GM21529 (cell line): ENCODE measurements around the gene FGF19.

Experiments
- ATAC-seq: cut with Tn5 transposase; IDR thresholded peaks from one replicate; pipeline ENCODE4 v1.9.1; 2021; ENCODE audit not compliant: unreplicated experiment

The FGF19 gene

GRCh38 chr11:69656536-69657455 lies 47.0 kb downstream of the FGF19 start:
- ATAC-seq, result no peak

DNA sequence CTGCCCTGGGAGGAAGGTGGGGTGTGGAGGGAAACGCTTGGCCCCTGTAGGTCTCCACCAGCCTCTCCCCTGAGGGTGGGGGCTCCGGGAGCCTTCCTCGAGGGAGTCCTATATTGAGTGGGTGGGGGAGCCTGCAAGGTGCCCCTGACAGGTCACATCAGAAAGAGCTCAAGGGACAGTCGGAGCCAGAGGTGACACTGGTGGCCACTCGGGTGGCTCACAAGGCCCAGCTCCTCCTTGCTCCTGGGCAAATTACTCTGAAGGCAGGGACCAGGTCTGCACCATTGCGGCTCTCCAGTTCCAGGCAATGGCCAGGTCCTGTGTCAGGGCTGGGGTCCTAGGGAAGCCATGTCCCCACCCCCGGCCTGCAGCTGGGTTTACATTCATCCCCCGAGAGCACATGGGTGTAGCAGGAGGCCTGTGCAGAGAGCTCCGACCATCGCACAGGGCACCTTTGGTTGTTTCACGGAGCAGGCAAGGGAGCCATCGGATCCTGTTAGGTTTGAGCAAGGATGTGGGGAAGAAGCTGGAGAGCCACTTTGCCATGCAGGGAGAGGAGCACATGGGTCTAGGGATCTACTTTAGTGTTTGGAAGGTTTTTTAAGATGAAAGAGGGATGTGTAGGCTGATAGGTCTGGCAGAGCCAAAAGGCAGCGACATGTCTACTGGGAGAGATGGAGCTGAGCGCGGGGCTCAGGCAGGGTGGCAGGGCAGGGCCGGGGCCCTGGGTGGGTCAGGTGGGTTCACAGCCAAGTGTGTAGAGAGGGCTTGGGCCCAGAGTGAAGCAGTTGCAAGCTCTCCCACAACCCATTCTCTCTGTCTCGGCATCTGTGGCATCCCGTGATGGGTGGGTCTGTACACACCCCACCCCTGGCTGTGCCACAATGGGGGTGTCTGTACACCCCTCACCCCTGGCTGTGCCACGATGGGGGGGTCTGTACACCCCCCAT lies 48.1 kb downstream of the FGF19 start:
- no peak for ATAC-seq

DNA sequence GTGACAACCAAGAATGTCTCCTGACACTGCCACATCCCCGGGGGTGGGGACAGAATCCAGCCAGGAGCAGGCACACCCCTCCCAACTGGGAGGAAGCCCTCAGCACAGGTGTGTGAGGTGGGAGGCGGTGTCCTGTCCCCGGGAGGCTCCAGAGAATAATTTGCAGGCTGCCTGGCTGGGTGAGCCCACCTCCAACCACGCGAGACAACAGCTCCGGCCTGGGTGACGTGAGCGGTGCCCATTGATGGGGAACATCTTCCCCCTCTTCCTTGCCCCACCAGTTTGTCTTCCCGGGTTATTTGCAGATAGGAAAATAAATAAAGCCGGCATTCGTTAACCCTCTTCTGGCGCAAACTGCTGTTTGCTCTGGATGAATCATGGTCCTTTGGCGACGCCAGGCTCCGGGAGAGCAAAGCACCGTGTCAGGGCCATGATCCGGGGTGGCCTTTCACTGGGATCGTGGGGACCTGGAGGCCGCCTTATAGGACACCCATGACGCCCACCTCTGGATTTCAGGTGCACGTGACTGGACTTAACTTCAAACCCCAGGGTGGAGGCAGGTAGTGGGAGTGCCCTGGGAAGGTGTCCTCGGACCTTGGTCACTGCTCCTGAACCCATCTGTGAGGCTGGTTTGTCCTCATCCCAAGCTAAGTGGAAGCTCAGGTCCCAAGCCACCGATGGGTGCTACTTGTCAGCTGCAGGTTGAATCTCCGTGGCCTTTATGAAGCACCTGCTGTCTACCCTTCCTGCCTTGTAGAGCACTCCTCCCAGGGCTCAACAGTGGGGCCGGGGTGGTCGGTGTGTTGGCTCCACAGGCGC lies 49.0 kb downstream of the FGF19 start:
- ATAC-seq, result no peak

DNA sequence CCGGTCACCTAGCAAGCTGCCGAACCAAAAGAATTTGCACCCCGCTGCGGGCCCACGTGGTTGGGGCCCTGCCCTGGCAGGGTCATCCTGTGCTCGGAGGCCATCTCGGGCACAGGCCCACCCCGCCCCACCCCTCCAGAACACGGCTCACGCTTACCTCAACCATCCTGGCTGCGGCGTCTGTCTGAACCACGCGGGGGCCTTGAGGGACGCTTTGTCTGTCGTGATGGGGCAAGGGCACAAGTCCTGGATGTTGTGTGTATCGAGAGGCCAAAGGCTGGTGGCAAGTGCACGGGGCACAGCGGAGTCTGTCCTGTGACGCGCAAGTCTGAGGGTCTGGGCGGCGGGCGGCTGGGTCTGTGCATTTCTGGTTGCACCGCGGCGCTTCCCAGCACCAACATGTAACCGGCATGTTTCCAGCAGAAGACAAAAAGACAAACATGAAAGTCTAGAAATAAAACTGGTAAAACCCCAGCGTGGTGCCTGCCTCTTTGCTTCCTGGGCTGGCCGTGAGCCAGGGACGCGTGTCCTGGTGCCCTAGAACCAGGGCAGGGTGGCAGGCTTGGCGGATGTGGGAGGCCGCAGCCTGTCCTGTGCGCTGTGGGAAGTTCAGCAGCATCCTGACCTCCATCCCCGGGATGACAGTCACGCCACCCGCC lies 49.7 kb downstream of the FGF19 start:
- no peak for ATAC-seq

- ATAC-seq, result no peak
Observed at GRCh38 chr11:69653406-69653960, 50.3 kb downstream of the FGF19 start.

DNA sequence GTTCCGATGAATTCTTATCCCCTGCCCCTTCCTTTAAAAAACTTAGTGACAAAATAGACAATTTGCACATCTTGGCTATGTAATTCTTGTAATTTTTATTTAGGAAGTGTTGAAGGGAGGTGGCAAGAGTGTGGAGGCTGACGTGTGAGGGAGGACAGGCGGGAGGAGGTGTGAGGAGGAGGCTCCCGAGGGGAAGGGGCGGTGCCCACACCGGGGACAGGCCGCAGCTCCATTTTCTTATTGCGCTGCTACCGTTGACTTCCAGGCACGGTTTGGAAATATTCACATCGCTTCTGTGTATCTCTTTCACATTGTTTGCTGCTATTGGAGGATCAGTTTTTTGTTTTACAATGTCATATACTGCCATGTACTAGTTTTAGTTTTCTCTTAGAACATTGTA lies 50.8 kb downstream of the FGF19 start:
- no peak for ATAC-seq

DNA sequence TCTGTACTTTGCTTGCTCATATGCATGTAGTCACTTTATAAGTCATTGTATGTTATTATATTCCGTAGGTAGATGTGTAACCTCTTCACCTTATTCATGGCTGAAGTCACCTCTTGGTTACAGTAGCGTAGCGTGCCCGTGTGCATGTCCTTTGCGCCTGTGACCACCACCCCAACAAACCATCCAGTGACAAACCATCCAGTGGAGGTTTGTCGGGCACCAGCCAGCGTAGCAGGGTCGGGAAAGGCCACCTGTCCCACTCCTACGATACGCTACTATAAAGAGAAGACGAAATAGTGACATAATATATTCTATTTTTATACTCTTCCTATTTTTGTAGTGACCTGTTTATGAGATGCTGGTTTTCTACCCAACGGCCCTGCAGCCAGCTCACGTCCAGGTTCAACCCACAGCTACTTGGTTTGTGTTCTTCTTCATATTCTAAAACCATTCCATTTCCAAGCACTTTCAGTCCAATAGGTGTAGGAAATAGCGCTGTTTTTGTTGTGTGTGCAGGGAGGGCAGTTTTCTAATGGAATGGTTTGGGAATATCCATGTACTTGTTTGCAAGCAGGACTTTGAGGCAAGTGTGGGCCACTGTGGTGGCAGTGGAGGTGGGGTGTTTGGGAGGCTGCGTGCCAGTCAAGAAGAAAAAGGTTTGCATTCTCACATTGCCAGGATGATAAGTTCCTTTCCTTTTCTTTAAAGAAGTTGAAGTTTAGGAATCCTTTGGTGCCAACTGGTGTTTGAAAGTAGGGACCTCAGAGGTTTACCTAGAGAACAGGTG lies 51.8 kb downstream of the FGF19 start:
- no peak for ATAC-seq

DNA sequence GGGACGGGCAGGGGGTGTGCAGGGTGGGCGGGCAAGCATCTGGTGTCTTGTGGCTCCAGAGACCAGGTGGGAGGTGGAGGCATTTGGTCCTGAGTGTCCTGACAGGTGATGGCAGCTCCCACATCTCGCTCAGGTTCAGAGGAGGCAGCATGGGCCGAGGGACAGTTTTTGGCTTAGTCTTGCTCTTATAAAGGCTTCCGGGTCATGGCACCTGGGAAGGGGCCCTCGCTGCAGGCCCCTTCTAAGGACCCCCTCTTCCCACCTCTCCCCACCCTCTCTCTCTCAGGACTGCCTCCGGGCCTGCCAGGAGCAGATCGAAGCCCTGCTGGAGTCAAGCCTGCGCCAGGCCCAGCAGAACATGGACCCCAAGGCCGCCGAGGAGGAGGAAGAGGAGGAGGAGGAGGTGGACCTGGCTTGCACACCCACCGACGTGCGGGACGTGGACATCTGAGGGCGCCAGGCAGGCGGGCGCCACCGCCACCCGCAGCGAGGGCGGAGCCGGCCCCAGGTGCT lies 52.9 kb downstream of the FGF19 start:
- ATAC-seq, result no peak

GRCh38 chr11:69650081-69650831 lies 53.6 kb downstream of the FGF19 start:
- ATAC-seq, result no peak

DNA sequence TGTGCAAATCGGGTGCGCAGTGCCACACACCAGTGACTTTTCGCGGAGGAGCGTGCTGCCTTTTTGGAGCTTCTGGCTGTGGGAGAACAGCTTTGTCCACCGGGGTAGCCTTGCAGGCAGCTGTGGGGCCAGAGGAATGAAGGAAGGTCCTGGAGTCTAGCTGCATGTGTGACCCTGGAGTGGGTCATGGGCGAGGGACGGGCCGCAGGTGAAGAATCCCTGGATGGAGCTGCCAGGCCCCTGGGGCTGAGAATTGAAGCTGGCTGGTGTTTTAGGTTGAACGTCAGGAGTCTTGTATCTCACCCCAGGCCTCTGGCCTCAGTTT lies 54.3 kb downstream of the FGF19 start:
- no peak for ATAC-seq

GRCh38 chr11:69648679-69649575 lies 54.9 kb downstream of the FGF19 start:
- no peak for ATAC-seq
